GM10266 (cell line): Measurements from ENCODE around the gene ELL.

Source experiments
- DNase-seq: peaks from one replicate; pipeline ENCODE4 v3.0.0; 2012; ENCODE audit errors: extremely low spot score
- CTCF ChIP-seq: IDR thresholded peaks from 2 replicates; pipeline ENCODE4 v1.5.1; 2012; ENCODE audit warnings: mild to moderate bottlenecking, low read depth; ENCODE audit not compliant: control insufficient read depth, insufficient read depth; ENCODE audit errors: missing control alignments

Gene ELL

GRCh38 chr19:18521692-18522123, at the start of gene ELL:
Gene ELL (minus strand): TSS chr19:18522070. CDS start chr19:18522055, 15 bp downstream.
- DNase-seq = no peak
- TF ChIP-seq CTCF = no peak

DNA sequence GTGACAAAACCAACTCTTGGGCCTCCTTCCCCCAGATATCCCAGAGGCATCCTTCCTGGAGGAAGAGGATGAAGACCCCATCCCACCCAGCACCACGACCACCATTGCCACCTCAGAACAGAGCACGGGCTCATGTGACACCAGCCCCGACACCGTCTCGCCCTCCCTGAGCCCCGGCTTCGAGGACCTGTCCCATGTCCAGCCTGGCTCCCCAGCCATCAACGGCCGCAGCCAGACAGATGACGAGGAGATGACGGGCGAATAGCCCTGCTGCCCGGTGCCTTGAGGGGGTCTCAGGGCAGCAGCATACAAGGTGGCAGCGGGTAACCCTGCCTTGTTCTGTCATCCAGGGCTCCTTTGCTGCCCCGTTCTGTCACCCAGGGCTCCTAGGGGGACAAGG, 46.5 kb upstream of the ELL start:
- TF ChIP-seq CTCF = no peak
- no peak for DNase-seq

- no peak for TF ChIP-seq CTCF
- no peak for DNase-seq
Observed at GRCh38 chr19:18566953-18567352, 45.1 kb upstream of the ELL start.

DNA sequence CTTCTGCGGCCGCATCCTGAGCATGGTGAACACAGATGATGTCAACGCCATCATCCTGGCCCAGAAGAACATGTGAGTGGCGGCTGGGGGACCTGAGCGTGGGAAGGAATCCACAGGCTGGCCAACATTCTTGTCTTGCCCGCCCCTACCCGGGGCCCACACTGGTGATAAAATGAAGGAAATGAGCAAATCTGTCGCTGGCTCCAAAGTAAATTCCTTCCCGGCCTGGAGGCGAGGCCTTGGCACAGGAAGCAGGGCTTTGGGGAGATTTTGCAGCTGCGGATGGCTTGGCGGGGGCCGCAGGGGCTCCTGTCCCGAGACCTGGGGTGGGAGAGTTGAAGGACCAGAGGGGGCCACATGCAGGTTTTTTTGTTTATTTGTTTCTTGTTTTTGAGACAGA, 40.2 kb upstream of the ELL start:
- no peak for DNase-seq

DNA sequence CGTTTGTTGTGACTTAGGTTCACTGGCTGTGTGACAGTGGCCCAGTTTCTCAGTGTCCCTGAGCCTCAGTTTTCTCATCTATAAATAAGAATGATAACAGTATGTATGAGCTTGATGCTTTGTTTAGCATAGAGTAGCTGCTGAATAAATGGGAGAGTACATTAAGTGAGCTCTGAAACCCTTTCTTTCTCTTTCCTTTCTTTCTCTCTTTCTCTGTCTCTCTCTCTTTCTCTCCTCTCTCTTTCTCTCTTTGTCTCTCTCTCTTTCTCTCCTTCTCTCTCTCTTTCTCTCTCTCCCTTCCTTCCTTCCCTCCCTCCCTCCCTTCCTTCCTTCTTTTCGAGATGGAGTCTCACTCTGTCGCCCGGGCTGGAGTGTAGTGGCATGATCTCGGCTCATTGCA, 37.8 kb upstream of the ELL start:
- DNase-seq = no peak
- TF ChIP-seq CTCF = no peak

More for the DNA sequence above, 40.2 kb upstream of the ELL start:
- TF ChIP-seq CTCF = no peak

DNA sequence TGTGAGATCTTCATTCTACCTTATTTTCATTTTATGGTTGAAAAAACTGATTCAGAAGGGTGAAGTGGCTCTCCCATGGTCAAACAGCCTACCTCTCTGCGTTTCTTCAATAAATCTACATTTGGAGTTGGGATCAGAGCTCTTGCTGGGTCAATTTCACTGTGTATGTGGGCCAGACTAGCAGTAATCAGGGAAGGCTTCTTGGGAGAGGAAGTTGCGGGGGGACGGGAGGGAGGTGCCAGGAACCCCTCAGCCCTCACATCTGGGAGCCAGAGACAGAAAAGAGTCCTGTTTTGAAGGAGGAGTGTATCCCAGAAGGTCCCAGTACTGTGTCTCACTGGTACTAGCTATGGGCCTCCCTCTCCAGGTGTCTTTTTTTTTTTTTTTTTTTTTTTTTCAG, 36.7 kb upstream of the ELL start:
- TF ChIP-seq CTCF = no peak
- no peak for DNase-seq

DNA sequence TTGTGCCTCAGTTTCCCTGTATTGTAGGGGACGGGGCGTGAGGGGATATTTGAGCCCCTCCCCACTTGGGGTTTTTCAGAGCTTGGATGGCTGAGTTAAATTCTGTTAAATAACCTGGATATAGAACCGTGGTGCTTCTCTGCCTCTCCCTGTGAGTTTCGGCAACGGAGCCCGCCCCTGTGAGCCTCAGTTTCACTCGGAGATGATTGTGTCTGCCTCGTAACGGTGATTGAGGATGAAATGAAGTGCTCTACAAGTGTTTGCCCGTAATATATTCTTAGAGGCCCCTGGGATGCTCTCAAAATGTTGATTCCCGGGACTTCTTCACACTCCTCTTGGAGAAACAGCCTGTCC, 36.3 kb upstream of the ELL start:
- DNase-seq = no peak
- no peak for TF ChIP-seq CTCF
